ENCODE data around the gene APBB3.

The APBB3 gene

GRCh38 chr5:140550147-140551079 is 14.0 kb downstream of the APBB3 start:
- POLR2A ChIA-PET = interaction anchor here (1.1 kb wide), 1 partner anchor 97 kb away, joined by 9 read pairs; the partner anchor contains the start of genes IK and NDUFA2

More at GRCh38 chr5:140550147-140551079, 14.0 kb downstream of the APBB3 start:
- TF ChIP-seq ATF2 (tag by site-specific recombination; IDR thresholded peaks at IDR 0.05; ENCODE audit: low read depth) (no peak), ZNF302 (tag by site-specific recombination; IDR thresholded peaks at IDR 0.05; ENCODE audit: low read depth) (no peak), ZNF670 (tag by site-specific recombination; IDR thresholded peaks at IDR 0.05; ENCODE audit: low read depth) (no peak), ZNF777 (tag by site-specific recombination; IDR thresholded peaks at IDR 0.05; ENCODE audit: borderline replicate concordance) (no peak), ZNF175 (tag by site-specific recombination; IDR thresholded peaks at IDR 0.05) (no peak), ZNF560 (tag by site-specific recombination; IDR thresholded peaks at IDR 0.05; ENCODE audit: borderline replicate concordance) (no peak), ZBTB48 (tag by site-specific recombination; IDR thresholded peaks at IDR 0.05) (no peak), ZNF184 (tag by site-specific recombination; IDR thresholded peaks at IDR 0.05) (no peak), ZNF324 (tag by site-specific recombination; IDR thresholded peaks at IDR 0.05) (no peak), ZNF521 (tag by site-specific recombination; IDR thresholded peaks at IDR 0.05) (no peak), ZNF202 (tag by site-specific recombination; IDR thresholded peaks at IDR 0.05; ENCODE audit: borderline replicate concordance) (no peak), ZSCAN16 (tag by site-specific recombination; IDR thresholded peaks at IDR 0.05) (no peak), ZNF211 (tag by site-specific recombination; IDR thresholded peaks at IDR 0.05; ENCODE audit: low read depth) (no peak), ZNF654 (tag by site-specific recombination; IDR thresholded peaks at IDR 0.05; ENCODE audit: low read depth) (no peak), IKZF3 (tag by site-specific recombination; IDR thresholded peaks at IDR 0.05) (no peak), YY1 (tag by site-specific recombination; IDR thresholded peaks at IDR 0.05) (no peak)
- TF ChIP-seq, protein P1, sequence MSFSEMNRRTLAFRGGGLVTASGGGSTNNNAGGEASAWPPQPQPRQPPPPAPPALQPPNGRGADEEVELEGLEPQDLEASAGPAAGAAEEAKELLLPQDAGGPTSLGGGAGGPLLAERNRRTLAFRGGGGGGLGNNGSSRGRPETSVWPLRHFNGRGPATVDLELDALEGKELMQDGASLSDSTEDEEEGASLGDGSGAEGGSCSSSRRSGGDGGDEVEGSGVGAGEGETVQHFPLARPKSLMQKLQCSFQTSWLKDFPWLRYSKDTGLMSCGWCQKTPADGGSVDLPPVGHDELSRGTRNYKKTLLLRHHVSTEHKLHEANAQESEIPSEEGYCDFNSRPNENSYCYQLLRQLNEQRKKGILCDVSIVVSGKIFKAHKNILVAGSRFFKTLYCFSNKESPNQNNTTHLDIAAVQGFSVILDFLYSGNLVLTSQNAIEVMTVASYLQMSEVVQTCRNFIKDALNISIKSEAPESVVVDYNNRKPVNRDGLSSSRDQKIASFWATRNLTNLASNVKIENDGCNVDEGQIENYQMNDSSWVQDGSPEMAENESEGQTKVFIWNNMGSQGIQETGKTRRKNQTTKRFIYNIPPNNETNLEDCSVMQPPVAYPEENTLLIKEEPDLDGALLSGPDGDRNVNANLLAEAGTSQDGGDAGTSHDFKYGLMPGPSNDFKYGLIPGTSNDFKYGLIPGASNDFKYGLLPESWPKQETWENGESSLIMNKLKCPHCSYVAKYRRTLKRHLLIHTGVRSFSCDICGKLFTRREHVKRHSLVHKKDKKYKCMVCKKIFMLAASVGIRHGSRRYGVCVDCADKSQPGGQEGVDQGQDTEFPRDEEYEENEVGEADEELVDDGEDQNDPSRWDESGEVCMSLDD (tag by site-specific recombination; IDR thresholded peaks at IDR 0.05) = no peak
- TF ChIP-seq, protein P2, sequence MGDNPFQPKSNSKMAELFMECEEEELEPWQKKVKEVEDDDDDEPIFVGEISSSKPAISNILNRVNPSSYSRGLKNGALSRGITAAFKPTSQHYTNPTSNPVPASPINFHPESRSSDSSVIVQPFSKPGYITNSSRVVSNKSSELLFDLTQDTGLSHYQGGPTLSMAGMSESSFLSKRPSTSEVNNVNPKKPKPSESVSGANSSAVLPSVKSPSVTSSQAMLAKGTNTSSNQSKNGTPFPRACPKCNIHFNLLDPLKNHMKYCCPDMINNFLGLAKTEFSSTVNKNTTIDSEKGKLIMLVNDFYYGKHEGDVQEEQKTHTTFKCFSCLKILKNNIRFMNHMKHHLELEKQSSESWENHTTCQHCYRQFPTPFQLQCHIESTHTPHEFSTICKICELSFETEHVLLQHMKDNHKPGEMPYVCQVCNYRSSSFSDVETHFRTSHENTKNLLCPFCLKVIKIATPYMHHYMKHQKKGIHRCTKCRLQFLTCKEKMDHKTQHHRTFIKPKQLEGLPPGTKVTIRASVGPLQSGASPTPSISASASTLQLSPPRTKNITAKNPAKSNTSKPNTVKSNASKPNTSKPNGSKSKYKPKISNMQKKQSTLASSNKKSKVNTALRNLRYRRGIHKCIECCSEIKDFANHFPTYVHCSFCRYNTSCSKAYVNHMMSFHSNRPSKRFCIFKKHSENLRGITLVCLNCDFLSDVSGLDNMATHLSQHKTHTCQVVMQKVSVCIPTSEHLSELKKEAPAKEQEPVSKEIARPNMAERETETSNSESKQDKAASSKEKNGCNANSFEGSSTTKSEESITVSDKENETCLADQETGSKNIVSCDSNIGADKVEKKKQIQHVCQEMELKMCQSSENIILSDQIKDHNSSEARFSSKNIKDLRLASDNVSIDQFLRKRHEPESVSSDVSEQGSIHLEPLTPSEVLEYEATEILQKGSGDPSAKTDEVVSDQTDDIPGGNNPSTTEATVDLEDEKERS (tag by site-specific recombination; IDR thresholded peaks at IDR 0.05) = no peak
- TF ChIP-seq, protein P3, sequence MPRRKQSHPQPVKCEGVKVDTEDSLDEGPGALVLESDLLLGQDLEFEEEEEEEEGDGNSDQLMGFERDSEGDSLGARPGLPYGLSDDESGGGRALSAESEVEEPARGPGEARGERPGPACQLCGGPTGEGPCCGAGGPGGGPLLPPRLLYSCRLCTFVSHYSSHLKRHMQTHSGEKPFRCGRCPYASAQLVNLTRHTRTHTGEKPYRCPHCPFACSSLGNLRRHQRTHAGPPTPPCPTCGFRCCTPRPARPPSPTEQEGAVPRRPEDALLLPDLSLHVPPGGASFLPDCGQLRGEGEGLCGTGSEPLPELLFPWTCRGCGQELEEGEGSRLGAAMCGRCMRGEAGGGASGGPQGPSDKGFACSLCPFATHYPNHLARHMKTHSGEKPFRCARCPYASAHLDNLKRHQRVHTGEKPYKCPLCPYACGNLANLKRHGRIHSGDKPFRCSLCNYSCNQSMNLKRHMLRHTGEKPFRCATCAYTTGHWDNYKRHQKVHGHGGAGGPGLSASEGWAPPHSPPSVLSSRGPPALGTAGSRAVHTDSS (tag by site-specific recombination; IDR thresholded peaks at IDR 0.05) = no peak
- TF ChIP-seq, protein P4, sequence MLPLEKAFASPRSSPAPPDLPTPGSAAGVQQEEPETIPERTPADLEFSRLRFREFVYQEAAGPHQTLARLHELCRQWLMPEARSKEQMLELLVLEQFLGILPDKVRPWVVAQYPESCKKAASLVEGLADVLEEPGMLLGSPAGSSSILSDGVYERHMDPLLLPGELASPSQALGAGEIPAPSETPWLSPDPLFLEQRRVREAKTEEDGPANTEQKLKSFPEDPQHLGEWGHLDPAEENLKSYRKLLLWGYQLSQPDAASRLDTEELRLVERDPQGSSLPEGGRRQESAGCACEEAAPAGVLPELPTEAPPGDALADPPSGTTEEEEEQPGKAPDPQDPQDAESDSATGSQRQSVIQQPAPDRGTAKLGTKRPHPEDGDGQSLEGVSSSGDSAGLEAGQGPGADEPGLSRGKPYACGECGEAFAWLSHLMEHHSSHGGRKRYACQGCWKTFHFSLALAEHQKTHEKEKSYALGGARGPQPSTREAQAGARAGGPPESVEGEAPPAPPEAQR (tag by site-specific recombination; IDR thresholded peaks at IDR 0.05) = no peak
- Histone ChIP-seq H3K27ac (ENCODE audit: extremely low read depth, low read depth, low read length) (0 out of 2 replicates have a peak overlapping the region, but pooled peaks have one; percentile 4), H3K9me3 (ENCODE audit: control insufficient read depth, insufficient read depth, low read depth, low read length) (no peaks in the 10 kb centered on the region), H3K36me3 (ENCODE audit: control insufficient read depth in 2 of 2, insufficient read depth in 1 of 2, low read length in 2 of 2) (peaks cover 0 to 74% of the 10 kb centered on the region in 2 experiments), H3K4me3 (ENCODE audit: low read depth, low read length) (no peak overlapping the region), H3K4me1 (ENCODE audit: control insufficient read depth, insufficient read depth, low read length) (0 out of 2 replicates have a peak, but pooled peaks cover 1% of the 10 kb centered on the region)
- CTCF ChIA-PET = interaction anchor here (0.6 kb wide), 1 partner anchor 13 kb away, joined by 3 read pairs; no protein-coding TSS in a partner anchor
